GM19351 (cell line): ENCODE data around the gene NUDT7.
A peak's percentile ranks its signal among the peaks of the same experiment; 100 is the strongest.

Source experiments
- ATAC-seq: cut with Tn5 transposase; IDR thresholded peaks from one replicate; pipeline ENCODE4 v1.9.1; 2021; ENCODE audit warnings: mild to moderate bottlenecking, moderate library complexity; ENCODE audit not compliant: unreplicated experiment

The NUDT7 gene

GRCh38 chr16:77723108-77723514, 797 bp downstream of the NUDT7 start:
- no peak for ATAC-seq

DNA sequence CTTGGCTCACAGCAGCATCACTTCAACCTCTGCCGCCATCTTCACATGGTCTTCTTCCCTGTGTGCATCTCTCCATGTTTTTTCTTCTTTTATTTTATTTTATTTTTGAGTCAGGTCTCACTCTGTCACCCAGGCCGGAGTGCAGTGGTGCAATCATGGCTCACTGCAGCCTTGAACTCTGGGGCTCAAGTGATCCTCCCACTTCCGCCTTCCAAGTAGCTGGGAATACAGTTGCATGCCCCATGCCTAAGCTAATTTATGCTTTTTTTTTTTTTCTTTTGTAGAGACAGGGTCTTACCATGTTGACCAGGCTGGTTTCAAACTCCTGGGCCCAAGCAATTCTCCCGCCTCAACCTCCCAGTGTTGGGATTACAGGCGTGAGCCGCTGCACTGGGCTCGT, 1.9 kb downstream of the NUDT7 start:
- ATAC-seq, result no peak

DNA sequence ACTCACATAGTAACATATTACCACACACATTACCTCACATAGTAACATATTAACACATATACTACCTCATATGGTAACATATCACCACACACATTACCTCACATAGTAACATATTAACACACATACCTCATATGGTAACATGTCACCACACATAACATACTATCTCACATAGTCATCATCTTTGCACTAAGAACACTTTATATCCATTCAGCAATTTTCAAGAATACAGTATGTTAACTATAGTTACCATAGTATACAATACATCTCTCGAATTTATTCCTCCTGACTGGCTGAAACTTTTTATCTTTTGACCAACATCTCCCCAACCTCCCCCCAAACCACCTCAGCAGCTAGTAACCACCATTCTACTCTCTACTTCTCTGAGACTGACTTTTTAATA, 7.6 kb downstream of the NUDT7 start:
- no peak for ATAC-seq

- no peak for ATAC-seq
Measured at GRCh38 chr16:77732241-77732946, 10.1 kb downstream of the NUDT7 start.

DNA sequence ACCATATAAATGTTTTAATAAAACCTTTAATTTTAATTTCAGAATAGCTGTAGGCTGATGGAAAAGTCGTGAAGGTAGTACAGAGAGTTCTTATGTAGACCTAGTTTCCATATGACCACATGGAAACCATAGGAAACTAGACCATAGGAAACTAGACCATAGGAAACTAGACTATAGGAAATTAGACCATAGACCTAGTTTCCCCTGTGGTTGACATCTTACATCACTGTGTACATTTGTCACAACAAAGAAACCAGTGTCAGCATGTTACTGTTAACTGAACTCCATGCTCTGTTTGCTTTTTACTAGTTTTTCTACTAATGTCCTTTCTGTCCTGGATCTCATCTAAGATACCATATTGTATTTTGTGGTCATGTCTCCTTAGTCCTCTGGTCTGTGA, 14.6 kb downstream of the NUDT7 start:
- ATAC-seq, result peak; percentile 95

GRCh38 chr16:77738706-77739558, 16.6 kb downstream of the NUDT7 start:
- no peak for ATAC-seq

DNA sequence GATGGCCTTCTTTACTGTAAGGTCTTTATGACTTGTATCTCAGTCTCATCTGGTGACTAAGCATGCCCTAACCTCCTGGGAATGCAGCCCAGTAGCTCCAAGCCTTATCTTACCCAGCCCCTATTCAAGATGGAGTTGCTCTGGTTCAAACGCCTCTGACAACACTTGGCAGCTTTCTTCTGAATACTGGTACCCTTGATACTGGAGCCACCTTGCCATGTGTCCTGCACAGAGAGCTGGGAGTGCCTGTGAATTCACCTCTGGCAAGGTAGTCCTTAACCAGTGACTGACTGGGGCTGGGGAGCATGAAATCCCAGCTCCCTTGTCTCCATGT, 17.2 kb downstream of the NUDT7 start:
- no peak for ATAC-seq

DNA sequence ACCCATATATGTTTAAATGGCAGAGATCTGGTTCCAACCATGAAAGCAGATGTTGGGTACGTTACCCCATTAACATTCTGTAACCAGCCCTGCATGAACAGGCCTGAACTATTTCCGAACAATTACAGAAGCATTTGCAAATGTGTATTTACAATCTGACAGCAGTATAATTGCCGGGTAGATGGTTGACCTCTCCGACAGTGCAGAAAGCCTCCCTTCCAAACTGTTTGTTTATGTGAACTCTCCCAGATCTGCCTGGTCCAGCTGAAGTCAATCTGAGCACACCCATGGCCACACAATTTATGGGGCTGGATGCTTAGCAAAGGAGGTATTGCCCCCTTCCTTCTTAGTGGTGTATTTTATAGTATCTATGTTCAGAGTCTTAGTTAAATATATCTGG, 21.8 kb downstream of the NUDT7 start:
- no peak for ATAC-seq

- no peak for ATAC-seq
Measured at GRCh38 chr16:77745972-77746371, 23.7 kb downstream of the NUDT7 start.

DNA sequence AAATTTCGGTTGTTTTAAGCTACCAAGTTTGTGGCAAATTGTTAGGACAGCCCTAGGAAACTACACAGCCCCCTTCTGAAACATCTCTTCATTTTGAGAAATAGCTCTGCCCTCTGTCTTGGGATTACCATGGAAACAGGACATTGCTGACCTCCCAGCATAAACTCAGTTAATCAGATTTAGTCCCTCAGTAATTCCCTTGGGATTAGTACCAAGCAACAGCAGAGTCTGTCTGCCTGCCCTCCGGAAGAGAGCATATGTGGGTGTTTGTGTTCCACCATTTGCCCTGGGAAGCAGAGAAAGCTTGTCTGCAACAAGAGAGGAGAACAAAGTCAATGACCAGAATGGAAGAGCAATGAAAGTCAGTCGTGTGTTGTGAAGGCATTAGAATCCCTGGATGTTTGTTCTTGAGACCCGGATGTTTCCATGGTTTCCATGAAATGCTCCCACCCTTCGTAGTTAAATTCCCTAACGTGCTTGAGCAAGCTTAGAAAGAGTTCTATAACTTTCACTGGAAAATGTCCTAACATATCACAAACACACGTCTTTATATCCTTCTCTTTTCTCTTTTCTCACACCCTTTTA, 26.2 kb downstream of the NUDT7 start:
- ATAC-seq, result no peak

DNA sequence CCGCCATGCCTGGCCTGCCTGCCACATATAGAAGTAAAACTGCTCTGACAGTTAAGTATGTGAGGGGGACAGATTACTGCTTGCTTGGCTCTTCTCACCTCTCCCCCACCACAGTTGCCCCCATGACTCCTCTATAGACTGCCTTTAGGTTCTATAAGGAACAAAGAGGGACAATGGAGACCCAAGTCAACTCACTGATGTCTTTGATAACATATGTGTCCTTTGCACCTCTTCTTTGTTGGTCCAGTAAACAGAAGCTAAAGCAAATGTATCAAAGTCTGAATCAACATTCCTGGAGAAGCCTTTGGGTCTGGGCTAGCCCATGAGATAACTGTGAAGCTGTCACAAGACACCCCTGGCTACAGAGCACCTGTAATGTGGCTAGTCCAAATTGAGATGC, 27.1 kb downstream of the NUDT7 start:
- ATAC-seq, result no peak

DNA sequence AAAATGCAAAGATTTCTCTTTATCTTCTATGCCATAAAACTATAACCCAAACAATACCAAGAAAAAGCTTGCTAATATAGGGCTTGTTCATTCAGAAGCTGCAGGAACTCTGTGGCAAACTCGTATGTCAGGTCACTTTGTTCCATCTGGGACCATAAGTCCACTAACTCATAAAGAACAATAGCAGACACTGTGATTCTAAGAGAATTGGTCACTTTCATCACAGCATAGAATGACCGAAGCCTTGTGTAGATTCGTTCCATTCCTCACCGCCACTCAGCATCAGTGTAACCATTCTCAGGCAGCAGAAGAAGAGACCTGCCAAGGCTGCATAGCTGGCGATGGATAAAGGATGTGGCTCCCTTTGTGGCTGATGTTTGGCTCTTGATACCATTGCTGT, 35.7 kb downstream of the NUDT7 start:
- ATAC-seq, result no peak

- ATAC-seq, result no peak
Measured at GRCh38 chr16:77758508-77758907, 36.2 kb downstream of the NUDT7 start.

DNA sequence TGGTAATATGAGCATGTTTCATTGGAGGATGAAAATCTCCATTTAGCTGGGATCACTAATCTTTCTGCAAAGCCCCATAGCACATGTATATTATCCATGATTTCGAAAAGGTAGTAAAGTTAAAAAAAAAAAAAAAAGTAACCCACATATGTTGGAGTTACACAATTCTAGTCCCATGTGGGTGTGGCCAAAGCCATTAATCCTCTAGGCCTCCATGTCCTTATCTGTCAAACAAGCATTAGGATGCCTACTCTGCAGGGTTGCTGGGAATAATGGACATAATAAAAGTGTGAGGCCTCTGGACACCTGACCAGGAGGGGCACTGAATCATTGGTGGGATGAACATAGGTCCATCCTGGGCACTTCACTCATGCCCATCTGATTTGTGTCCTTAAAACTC, 36.9 kb downstream of the NUDT7 start:
- ATAC-seq, result no peak

DNA sequence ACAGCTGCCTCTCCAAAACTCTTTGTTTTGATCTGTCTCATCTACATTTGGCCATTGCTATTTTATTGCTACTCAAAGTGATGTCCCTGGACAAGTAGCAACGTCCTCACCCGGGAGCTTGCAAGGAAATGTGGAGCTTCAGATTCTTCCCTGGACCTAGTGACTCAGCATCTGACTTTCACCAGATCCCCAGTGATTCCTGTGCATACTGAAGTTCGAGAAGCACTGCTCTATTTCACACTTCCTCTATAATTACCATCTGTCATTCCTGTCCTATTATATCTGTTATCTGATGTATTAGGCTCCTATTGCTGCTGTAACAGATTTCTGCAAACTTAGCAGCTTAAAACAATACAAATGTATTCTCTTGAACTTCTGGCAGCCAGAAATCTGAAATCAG, 37.5 kb downstream of the NUDT7 start:
- ATAC-seq, result no peak

DNA sequence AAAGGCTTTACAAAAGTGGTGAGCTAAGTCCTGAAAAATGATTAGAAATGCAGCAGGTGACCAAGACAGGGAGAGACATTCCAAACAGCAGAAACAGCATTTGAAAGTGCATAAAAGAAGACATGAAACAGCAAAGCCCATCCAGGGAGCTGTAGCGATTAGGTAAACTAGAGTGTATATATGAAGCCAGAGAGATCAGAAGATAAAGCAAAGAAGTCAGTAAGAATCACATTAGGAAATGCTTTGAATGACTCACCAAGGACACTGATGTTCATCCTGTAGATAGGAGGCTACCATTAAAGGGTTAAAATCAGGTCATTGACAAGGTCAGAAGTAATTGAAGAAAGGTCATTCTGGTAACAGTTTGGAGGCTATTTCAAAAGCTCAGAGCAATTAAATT, 38.5 kb downstream of the NUDT7 start:
- ATAC-seq, result no peak

- ATAC-seq, result no peak
Measured at GRCh38 chr16:77761204-77761603, 38.9 kb downstream of the NUDT7 start.

DNA sequence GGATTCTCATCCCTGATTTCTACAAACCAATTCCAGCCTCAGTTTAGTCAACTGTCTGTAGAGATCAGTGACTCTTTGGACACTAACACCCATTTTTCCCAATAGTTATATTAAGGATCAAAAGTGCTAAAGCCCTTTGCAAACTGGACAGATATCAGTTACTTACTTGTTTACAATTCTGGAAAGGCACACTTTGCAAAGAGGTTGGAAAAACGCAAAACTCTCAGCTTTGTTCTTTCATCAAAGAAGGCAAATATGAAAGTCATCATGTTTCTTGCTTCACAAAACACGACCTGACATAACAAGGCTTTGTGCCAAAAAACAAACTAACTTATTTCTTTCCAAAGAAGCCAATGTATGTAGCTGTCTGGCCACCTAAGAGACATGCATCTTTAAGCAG, 39.9 kb downstream of the NUDT7 start:
- no peak for ATAC-seq

DNA sequence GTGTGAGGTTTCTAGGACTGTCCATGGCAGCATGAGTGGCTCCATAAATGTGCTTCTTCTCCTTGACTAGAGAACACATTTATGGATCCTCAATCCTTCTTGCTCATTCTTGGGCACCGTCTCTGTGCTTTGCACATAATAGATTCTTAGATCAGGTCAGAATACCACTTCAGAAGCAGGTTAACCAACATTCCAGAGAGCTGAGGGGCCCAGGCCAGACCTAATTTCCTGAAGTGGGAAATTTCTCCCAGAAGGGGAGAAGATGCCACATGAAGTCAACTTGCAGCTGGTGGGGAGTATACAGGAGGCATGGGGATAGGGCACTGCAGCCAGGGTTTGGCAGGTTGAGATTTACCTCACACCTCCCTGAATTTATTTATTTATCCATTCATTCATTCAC, 41.7 kb downstream of the NUDT7 start:
- no peak for ATAC-seq

DNA sequence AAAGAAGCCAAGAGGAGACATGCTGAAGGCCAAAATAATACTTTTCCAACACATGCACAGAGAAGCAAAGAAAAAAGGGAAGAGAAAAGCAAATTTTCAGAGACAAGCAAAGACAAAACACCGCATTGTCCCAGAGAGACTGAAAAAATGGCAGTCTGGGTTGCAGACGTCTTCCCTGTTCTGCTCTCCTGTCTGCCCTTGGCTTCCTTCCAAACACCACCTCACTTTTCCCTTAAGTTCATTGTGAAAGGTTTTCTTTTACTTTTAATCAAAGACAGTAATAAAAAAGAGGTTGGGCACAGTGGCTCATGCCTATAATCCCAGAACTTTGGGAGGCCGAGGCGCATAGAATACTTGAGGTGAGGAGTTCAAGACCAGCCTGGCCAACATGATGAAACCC, 44.9 kb downstream of the NUDT7 start:
- no peak for ATAC-seq

DNA sequence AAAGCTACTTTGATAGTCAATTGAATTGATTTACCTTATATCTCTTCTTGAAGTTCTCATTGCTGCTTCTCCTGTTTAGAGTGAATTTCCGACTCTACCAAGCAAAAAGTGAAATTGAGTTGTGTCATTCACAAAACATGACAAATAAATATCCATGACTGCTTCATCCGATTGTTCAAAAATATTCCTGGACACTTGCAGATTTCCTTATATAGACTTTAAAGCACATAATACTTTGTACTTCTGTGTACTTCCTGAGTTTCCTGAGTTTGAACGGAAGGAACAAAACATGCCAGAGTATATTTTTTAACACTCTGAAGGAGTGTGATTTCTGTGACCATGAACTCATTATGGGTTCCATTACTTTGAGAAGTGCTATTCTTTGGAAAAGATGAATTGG, 45.5 kb downstream of the NUDT7 start:
- ATAC-seq, result no peak
